Muscle of back (tissue), 11 donors: ENCODE data around the gene ZBTB7B. TPM values are rescaled to one million over a fixed set of nuclear protein-coding genes. Genes with fewer than 3 reads are reported as not detected.

Experiments
- DNase-seq, 3 donors: peaks; one replicate each; pipeline versions ENCODE4 v3.0.0 to v3.0.0-alpha.2; 2013
- polyA plus RNA-seq, 10 donors: library from polyadenylated mRNA; unstranded; fragments of 120-200 nt; gene quantifications; one replicate each; pipeline ENCODE4 v1.2.1, GENCODE V29; 2013; ENCODE audit not compliant: insufficient read length in 10 of 10

The ZBTB7B gene
- polyA plus RNA-seq, 10 donors, result 6.2 to 13.1 (median 8.4) TPM

GRCh38 chr1:155035936-155036335, 33.3 kb downstream of the ZBTB7B start:
- no peak for DNase-seq

DNA sequence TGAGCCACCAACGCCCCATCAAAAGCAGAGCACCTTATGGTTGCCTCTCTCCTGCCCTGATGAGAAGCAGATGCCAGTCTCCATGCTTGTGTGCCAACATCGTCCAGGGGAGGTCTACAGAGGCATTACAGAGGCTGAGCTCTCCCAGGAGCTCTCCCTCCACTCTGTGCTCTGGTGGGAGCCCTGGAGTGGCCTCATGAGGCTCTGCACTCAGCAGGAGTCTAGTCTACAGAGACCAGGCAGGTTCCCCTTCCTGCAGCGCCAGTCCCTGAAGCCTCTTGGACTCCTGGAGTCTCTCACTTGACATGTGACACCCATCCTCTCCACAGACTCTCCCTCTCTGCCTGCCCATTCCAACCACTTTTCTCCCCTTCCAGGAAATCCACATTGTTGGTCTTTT, 34.4 kb downstream of the ZBTB7B start:
- DNase-seq, result no peak

- no peak for DNase-seq
These were observed 35.3 kb downstream of the ZBTB7B start for GRCh38 chr1:155037851-155038441.

DNA sequence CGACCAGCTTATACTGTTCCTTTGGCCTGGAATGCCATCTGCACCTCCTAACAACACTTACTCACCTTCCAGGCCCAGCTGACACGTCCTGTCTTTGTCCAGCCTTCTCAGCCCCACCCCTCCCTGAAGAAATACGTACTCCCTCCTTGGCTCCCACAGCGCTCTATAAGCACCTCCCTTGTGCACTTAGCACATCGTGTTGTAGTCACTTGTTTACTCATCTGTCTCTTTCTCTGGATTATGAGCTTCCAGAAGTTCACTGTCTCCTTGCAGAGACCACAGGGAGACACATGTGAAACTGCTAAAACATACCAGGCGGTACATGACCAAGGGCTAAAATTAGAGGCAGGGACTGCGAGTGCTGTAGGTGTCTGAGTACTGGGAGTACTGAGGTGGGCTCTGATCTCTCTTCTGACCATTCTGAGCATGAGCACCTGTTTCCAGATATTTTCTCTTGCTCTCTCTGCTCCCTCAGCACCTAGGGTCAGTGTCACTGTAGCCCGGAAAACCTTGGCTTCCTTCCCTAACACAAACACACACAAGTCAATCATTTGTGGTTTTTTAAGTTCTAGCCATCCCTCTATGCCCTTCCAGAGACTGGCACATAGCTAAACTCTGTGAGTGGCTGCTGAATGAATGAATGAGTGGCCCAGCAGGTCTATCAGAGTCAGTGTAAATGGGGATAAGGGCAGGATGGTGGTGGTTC, 36.2 kb downstream of the ZBTB7B start:
- DNase-seq, result no peak

DNA sequence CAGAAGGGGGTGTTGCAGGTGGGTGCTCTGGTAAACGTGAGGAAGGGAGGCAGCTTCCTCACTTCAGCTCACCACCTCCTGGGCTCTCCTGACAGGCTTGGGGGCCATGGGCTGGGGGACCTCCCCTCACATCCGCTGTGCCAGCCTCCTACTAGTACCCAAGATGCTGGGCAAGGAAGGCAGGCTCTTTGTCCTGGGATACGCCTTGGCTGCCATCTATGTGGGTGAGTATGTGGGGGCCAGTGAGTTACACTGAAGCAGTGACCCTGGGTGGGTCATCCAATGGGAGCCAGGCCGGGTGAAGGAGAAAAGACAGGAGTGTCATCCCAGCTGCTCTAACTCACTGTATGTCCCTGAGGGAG, 36.7 kb downstream of the ZBTB7B start:
- no peak for DNase-seq

DNA sequence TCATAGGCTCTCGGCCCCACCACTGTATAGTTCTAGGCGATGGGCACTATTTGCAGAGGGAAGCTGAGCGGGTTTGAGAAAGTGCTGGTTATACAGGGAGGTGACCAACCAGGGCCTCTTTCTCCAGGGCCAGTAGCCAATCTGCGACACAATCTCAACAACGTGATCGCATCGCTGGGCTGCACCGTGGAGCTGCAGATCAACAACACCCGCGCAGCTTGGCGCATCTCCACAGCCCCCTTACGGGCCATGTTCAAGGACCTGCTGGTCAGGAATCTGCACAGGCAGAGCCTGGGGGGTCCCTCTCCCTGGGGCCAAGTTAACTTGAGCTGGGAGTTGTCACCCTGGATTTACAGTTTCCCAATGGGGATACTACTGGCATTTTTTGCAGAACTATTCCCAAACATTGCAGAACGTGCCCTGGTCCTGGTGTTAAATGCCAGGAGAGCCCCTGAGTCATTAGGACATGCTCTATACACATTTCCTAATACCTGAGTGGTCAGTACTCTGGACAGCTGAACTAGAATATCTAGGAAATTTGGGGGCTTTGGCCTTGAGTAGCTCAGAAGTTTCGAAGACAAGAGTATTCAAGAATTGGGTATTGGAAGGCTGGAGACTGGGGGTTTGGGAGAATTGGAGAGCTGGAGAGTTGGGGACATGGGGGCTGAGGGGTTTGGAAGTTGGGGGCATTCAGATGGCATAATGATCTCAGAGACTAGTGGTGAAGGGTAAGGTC, 37.9 kb downstream of the ZBTB7B start:
- DNase-seq, result no peak

DNA sequence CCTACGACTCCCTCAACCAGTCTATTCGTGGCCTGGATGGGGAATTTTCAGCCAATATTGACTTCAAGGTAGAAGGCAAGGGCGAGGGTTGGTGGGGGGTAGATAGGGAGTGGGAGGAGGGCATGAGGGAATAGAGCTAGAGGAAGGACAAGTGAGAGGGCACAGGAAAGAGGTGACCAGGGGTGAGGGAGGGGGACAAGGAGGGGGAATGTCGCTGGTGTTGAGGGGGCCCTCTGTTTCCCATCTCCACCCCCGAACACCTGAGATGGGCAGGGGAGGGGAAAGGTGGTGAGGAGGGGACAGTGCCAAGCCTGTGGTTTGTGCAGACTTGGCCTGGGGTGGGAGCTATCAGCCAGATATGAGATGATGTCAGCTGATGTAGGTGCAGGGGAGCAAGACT, 40.2 kb downstream of the ZBTB7B start:
- no peak for DNase-seq

GRCh38 chr1:155043301-155043702, 40.7 kb downstream of the ZBTB7B start:
- no peak for DNase-seq

DNA sequence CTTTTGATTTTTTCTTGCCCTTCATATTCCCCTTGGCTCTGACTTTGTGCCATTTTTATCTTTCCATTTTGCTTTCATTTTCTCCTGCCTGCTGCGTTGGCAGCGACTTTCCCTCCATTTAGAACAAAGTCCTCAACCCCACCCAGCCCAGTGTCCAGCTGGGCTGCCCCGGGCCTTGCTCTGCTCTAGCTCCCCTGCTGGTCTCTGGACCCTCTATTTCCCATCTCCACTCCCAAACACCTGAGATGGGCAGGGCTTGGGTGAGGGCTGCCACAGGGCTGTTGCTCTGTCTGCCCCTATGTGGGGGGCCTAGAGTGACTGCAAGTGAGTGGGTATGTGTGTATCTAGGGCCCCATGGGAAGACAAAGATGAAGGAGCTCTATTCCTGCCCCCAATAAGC, 41.2 kb downstream of the ZBTB7B start:
- DNase-seq, result no peak

GRCh38 chr1:155044365-155044764, 41.8 kb downstream of the ZBTB7B start:
- no peak for DNase-seq

DNA sequence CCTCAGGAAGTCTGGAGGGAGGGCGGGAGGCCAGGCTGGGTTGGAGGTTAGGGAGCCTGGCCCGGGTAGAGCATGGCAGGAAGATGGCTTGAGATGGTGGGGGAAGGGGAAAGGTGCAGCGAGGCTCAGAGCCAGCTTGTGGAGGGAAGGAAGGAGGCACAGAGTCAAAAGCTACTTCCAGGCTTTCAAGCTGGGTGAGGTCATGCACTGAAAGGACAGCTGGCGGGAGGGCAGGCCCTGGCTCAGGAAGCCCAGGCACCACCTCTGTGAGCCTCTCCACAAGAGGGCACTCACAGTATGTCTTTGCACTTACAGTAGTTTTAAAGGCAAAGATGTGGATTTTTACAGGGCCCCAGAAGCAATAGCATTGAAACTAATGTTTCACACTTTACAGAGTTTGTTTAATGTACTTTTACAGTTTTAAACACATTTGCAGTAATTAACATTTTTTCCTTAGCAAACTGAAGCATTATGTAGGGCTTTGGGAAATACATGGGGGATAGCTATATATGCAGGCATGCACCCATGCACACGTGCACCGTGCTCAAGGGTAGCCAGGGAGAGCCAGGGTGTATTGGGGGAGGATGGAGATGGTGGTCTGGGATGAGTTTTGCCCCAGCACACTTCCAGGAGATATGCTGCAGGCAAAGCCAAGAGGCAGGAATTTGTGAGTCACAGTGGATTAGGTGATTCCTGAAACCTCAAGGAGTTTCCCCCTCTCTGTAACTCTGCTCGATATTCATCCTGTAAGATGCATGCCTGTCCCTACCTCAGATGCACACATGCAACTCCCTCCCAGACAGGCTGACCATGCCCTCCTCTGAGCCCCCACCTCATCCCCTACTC, 42.4 kb downstream of the ZBTB7B start:
- DNase-seq, result peak; percentile 57 to 75 (median 65)

GRCh38 chr1:155048449-155049334, 46.1 kb downstream of the ZBTB7B start:
- DNase-seq, result no peak

DNA sequence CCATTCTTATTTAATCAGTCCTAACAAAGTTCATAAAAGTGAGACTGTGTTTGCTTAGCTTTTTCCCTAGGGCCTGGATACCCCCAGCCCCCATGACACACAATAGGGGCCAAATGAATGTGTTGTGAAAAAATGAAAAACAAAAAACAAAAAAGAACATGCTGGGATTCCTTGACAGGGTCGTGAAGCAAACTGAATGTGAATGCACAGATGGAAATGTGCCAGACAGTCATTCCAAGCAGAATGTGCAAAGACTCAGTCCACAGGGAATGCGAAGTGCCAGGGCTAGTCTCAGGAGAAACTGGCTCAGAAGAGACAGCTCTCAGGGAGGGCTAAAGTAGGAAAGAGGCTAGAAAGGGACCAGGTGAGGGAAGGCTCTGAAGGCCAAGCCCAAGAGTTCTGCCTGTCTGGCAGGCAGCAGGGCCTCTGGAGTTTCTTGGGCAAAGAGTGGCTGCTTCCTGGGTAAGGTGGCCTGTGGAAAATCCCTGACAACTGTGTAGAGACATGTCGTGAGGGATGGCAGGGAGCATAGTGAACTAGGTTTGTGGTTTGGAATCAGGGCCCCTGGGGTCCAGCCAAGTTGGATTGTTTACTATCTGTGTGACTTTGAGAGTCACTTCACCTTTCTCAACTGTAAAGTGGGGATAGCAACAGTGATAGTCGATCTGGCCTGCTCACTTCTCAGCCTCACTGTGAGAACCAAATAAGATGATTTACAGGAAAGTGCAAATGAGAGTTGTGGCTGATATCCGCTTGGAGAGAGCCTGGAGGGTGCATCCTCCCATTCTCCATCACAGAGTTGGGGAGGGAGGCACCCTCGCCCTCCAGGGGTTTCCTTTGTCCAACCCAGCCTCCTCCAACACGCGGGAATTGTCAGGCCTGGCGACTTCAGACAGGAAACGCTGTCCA, 47.3 kb downstream of the ZBTB7B start:
- DNase-seq, result no peak

DNA sequence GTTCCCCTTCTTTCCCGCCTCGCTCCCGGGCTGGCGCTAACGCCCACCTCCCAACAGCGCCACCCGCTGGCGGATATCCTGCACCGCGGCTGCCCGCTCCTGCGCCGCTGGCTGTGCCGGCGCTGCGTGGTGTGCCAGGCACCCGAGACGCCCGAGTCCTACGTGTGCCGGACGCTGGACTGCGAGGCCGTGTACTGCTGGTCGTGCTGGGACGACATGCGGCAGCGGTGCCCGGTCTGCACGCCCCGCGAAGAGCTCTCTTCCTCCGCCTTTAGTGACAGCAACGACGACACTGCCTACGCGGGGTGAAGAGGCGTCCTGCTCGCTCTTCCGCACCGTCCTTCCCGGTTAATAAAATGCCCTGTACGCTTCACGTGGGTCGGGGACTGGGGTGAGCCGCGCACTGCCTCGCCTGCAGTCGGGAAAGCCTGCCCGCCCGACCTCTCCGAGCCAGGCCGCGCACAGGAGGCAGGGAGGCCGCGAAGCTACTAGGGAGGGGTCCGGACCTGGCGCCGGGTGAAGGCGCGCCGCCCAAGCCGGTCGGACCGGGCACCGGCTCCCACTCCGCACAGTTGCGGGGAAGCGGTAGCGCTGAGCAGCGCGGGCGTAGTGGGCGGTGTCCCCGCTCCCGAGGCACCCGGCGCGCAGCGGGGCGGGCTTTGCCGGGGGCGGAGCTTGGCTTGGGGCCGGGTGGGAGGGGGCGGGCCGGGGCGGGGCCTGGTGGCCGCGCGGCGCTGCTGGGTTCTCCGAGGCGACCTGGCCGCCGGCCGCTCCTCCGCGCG, 48.1 kb downstream of the ZBTB7B start, which contains the start of gene ADAM15:
TSS of gene ADAM15 (plus strand) at position 757 of the 782 bp plus-strand sequence. CDS start 71 bp downstream, outside the sequence.
- DNase-seq, result peak; percentile 55 to 92 (median 81)

DNA sequence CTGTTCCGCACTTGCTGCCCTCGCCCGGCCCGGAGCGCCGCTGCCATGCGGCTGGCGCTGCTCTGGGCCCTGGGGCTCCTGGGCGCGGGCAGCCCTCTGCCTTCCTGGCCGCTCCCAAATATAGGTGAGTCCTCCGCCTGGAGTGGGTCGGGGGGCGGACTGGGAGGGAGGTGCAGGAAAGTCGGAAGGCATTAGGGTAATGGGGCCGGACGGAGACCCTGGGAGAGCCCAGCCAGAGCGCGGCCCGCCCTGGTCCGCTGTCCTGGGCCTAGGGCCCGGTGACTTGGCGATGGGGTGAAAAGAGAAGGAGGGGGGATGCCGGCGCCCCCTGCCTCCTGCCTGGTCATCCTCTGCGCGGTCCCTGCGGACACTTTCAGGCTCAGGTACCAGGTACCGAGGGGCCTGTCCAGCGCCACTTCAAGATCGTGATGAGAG, 48.8 kb downstream of the ZBTB7B start:
- no peak for DNase-seq

- DNase-seq, result peak in 1 of 3 donors; percentile 70
These were observed 49.3 kb downstream of the ZBTB7B start for GRCh38 chr1:155051777-155052398.

DNA sequence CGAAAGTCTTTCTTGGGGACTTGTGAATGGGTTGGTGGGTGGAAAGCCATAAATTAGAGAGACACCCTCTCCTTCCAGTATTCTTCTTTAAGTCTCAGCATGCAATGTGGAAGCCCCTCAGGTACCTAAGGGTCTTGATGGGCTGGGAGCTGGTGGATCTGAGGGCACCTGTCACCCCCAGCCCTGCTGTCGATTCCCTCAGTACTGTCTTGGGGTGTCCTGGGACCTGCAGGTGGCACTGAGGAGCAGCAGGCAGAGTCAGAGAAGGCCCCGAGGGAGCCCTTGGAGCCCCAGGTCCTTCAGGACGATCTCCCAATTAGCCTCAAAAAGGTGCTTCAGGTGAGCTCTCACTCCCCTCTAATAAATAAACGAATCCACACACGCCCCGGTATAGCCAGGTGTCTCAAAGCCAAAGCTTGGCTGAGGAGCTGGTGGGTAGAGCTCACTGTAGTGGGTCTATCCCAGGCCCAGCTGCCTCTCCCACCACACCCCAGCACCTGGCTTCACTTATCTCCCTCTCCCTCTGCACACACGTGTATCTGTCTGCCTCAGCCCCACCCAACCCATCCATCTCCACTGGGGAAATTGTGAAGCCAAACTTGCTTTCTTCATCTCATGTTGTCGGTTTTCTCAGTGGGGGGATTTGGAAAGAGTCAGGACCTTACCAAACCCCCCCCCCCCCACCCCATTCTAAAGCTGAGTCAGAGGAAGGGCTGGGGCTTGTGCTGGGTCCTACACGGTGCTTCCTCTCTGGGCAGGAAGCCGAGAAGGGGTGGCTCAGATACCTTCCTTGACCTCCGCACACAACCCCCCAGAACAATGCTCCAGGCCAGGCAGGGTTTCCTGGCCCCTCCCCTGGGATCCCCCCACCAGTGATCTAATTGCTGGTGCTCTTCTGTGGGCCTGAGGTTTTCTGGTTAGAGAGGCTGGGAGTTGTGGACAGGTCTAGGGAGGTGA, 50.1 kb downstream of the ZBTB7B start:
- peak in 1 of 3 donors; percentile 26 for DNase-seq
